Suprapubic skin (tissue), 4 donors: ENCODE results near the gene PRRC1. TPM values are rescaled to one million over a fixed set of nuclear protein-coding genes. Genes with fewer than 3 reads are reported as not detected.

Experiments used
- DNase-seq, 2 donors: peaks; one replicate each; pipeline ENCODE4 v3.0.0-alpha.2; 2019; ENCODE audit warnings: low spot score in 2 of 2
- H3K27ac ChIP-seq: fragments of 200-600 bp; sonication (generic); one replicate; pipeline ENCODE4 v1.5.1; 2019
- H3K27me3 ChIP-seq: fragments of 200-600 bp; sonication (generic); one replicate; pipeline ENCODE4 v1.5.1; 2019
- H3K36me3 ChIP-seq: fragments of 200-600 bp; sonication (generic); one replicate; pipeline ENCODE4 v1.5.1; 2019
- H3K4me1 ChIP-seq: fragments of 200-600 bp; sonication (generic); one replicate; pipeline ENCODE4 v1.5.1; 2019
- H3K4me3 ChIP-seq: fragments of 200-600 bp; sonication (generic); one replicate; pipeline ENCODE4 v1.5.1; 2019; ENCODE audit warnings: mild to moderate bottlenecking
- H3K9me3 ChIP-seq: fragments of 200-600 bp; sonication (generic); one replicate; pipeline ENCODE4 v1.5.1; 2019
- EP300 ChIP-seq: sonication (generic); formaldehyde crosslinking; IDR thresholded peaks from one replicate; pipeline ENCODE4 v1.6.1; 2017; ENCODE audit warnings: antibody characterized with exemption
- POLR2A ChIP-seq, 2 donors: fragments of 450-650 bp; IDR thresholded peaks; one replicate each; pipeline ENCODE4 v1.6.1; 2017; ENCODE audit warnings: antibody characterized with exemption in 2 of 2, mild to moderate bottlenecking in 2 of 2, moderate library complexity in 2 of 2
- POLR2AphosphoS5 ChIP-seq, 3 donors: sonication (generic); formaldehyde crosslinking; IDR thresholded peaks; one replicate each; pipeline ENCODE4 v1.6.1; 2017; ENCODE audit warnings: antibody characterized with exemption in 3 of 3
- WGBS: methylation state at CpG from one replicate; pipeline ENCODE4 v1.1.5; 2018; 5-methylcytosine and 5-hydroxymethylcytosine counted together
- total RNA-seq, 4 donors: library from RNA; depleted of rRNA; stranded (reverse); fragments of >200 nt; gene quantifications; one replicate each; pipeline ENCODE4 v1.1.0, GENCODE V29; 2016
- TF ChIP-seq, protein P1 (sequence below), 2 donors: fragments of 200-600 bp in 1 of 2; fragments of 450-650 bp in 1 of 2; sonication (generic) in 1 of 2; IDR thresholded peaks; one replicate each; pipeline ENCODE4 v1.5.1; 2016 to 2019; ENCODE audit warnings: antibody characterized with exemption in 2 of 2, mild to moderate bottlenecking in 1 of 2, moderate library complexity in 1 of 2

The PRRC1 gene
- total RNA-seq, 4 donors from 2014 or later: 36.8 to 59.0 (median 45.0) TPM

DNA sequence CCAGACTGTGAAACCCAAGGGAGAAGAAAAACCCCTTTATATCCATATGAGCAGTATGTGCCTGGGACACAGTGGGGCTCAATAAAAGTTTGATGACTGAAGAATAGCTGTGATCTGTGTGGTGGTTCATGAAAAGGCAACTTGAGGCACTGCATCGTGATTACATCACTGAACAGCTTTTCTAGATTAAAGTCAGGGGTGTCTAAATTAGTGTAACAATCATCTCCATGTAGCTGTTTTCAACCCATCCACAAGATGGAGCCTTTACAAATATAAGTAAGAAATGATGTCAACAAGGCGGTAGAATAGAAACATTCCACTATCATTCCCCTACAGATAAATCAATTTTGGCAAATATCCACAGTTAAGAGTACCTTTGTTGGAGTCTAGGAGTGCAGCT, 55.5 kb downstream of the PRRC1 start:
- Histone ChIP-seq H3K4me3 (no peak overlapping the region), H3K36me3 (no peaks in the 10 kb centered on the region), H3K9me3 (peaks cover 5% of the 10 kb centered on the region), H3K4me1 (no peaks in the 10 kb centered on the region), H3K27ac (no peak overlapping the region), H3K27me3 (peaks cover 5% of the 10 kb centered on the region)
- 96% methylated on average over 2 of the region's 2 CpGs for WGBS
- no peak for TF ChIP-seq POLR2AphosphoS5 (IDR thresholded peaks at IDR 0.05)
- no peak for TF ChIP-seq EP300
- no peak for TF ChIP-seq POLR2A (IDR thresholded peaks at IDR 0.05)
- TF ChIP-seq, protein P1, sequence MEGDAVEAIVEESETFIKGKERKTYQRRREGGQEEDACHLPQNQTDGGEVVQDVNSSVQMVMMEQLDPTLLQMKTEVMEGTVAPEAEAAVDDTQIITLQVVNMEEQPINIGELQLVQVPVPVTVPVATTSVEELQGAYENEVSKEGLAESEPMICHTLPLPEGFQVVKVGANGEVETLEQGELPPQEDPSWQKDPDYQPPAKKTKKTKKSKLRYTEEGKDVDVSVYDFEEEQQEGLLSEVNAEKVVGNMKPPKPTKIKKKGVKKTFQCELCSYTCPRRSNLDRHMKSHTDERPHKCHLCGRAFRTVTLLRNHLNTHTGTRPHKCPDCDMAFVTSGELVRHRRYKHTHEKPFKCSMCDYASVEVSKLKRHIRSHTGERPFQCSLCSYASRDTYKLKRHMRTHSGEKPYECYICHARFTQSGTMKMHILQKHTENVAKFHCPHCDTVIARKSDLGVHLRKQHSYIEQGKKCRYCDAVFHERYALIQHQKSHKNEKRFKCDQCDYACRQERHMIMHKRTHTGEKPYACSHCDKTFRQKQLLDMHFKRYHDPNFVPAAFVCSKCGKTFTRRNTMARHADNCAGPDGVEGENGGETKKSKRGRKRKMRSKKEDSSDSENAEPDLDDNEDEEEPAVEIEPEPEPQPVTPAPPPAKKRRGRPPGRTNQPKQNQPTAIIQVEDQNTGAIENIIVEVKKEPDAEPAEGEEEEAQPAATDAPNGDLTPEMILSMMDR (IDR thresholded peaks at IDR 0.05): no peak
- DNase-seq: no peak

DNA sequence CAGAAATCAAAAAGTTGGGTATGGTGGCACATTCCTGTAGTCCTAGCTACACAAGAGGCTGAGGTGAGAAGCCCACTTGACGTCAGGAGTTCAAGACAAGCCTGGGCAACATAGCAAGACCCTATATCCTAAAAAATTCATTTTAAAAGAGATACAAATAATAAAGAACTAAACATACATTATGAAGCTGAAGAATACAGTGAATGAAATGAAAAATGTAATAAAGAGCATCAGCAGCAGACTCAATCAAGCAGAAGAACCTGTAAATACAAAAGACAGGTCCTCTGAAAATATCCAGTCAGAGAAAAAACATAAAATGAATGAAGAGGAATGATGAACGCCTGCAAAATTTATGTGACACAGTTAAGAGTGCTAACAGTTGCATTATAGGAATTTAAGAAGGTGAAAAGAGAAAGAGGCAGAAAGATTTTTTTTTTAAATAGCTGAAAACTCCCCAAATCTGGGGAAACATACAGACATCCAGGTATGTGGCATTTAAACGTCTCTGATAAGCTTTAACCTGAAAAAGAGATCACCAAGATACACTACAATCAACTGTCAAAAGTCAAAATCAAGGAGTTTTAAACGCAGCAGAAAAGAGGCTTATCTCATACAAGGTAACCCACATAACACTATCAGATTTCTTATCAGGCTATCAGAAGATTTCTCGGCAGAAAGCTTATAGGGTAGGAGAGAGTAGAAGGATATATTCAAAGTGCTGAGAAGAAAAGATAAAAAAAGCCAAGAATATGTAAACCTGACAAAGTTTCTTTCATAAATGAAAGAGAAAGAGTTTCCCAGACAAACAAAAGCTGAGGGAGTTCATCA, 57.6 kb downstream of the PRRC1 start:
- H3K4me1 ChIP-seq: no peaks in the 10 kb centered on the region
- TF ChIP-seq, protein P1 (IDR thresholded peaks at IDR 0.05): no peak
- no peak for TF ChIP-seq POLR2A (IDR thresholded peaks at IDR 0.05)
- no peak for TF ChIP-seq POLR2AphosphoS5 (IDR thresholded peaks at IDR 0.05)
- TF ChIP-seq EP300: no peak
- no peak for DNase-seq
- no peaks in the 10 kb centered on the region for H3K36me3 ChIP-seq
- H3K27ac ChIP-seq: no peak overlapping the region
- H3K9me3 ChIP-seq: peaks cover 5% of the 10 kb centered on the region
- no peak overlapping the region for H3K4me3 ChIP-seq
- 86% methylated on average over 5 of the region's 5 CpGs for WGBS
- no peaks in the 10 kb centered on the region for H3K27me3 ChIP-seq

DNA sequence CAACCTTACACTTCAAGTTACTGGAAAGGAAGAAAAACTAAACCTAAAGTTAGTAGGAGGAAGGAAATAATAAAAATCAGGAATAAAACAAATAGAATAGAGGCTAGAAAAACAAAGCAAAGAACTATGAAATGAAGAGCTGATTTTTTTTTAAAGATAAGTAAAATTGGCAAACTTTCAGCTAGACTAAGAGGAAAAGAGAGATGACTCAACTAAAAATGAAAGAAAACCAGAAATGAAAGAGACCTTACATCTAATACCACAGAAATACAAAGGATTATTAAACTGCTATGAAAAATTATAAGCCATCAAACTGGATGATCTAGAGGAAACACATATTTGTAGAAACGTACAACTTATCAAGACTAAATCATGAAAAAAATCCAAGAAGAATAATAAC, 60.0 kb downstream of the PRRC1 start:
- Histone ChIP-seq H3K36me3 (no peaks in the 10 kb centered on the region), H3K27ac (no peak overlapping the region), H3K4me3 (no peak overlapping the region), H3K4me1 (no peaks in the 10 kb centered on the region), H3K27me3 (no peaks in the 10 kb centered on the region), H3K9me3 (peaks cover 5% of the 10 kb centered on the region)
- TF ChIP-seq EP300 (no peak), POLR2AphosphoS5 (IDR thresholded peaks at IDR 0.05) (no peak), POLR2A (IDR thresholded peaks at IDR 0.05) (no peak)
- TF ChIP-seq, protein P1 (IDR thresholded peaks at IDR 0.05): no peak
- WGBS: 39% methylated on average over 1 of the region's 1 CpG
- DNase-seq: no peak

DNA sequence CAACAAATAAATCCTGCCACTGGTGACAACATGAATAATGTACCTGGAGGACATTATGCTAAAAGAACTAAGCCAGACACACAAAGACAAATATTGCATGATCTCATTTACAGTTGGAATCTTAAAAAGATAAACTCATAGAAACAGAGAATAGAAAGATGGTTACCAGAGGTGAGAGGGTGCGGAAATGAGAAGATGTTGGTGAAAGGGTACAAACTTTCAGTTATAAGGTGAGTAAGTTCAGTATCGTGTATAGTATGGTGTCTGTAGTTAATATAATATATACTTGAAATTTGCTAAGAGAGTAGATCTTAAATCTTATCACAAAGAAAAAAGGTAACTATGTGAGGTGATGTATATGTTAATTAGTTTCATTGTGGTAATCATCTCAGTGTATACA, 63.3 kb downstream of the PRRC1 start:
- no peak overlapping the region for H3K27ac ChIP-seq
- no peaks in the 10 kb centered on the region for H3K4me1 ChIP-seq
- no peak for DNase-seq
- no peaks in the 10 kb centered on the region for H3K9me3 ChIP-seq
- 95% methylated on average over 2 of the region's 2 CpGs for WGBS
- H3K4me3 ChIP-seq: no peak overlapping the region
- no peaks in the 10 kb centered on the region for H3K36me3 ChIP-seq
- H3K27me3 ChIP-seq: no peaks in the 10 kb centered on the region
- TF ChIP-seq, protein P1 (IDR thresholded peaks at IDR 0.05): no peak
- TF ChIP-seq POLR2AphosphoS5 (IDR thresholded peaks at IDR 0.05) (no peak), POLR2A (IDR thresholded peaks at IDR 0.05) (no peak), EP300 (no peak)

DNA sequence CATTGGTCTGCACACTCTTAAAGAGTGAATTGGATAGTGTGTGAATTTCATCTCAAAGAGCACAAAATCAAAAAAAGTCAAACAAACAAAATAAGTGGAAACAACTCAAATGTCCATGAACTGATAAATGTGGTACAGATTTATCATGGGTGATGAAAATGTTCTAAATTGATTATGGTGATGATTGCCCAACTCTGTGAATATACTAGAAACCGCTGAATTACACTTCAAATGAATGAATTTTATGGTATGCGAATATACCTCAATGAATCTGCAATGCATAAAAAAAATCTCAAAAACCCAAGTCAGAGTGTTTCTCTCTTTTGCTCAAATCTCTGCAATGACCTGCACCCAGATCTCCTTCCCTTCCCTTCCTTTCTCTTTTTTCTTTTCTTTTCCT, 64.0 kb downstream of the PRRC1 start:
- 88% methylated on average over 2 of the region's 2 CpGs for WGBS

More for the DNA sequence above, 64.0 kb downstream of the PRRC1 start:
- no peak for TF ChIP-seq POLR2AphosphoS5 (IDR thresholded peaks at IDR 0.05)
- no peak for TF ChIP-seq EP300
- no peak for TF ChIP-seq POLR2A (IDR thresholded peaks at IDR 0.05)
- TF ChIP-seq, protein P1 (IDR thresholded peaks at IDR 0.05): no peak
- no peak overlapping the region for H3K27ac ChIP-seq
- no peaks in the 10 kb centered on the region for H3K9me3 ChIP-seq
- no peaks in the 10 kb centered on the region for H3K36me3 ChIP-seq
- no peak overlapping the region for H3K4me3 ChIP-seq
- DNase-seq: no peak
- no peaks in the 10 kb centered on the region for H3K4me1 ChIP-seq
- no peaks in the 10 kb centered on the region for H3K27me3 ChIP-seq
